Spleen (tissue), 11 donors: ENCODE measurements around the gene TMEM135. TPM values are rescaled to one million over a fixed set of nuclear protein-coding genes. Genes with fewer than 3 reads are reported as not detected.

Experiments used
- DNase-seq: peaks from one replicate; pipeline ENCODE4 v3.0.0-alpha.2; 2020
- H3K27ac ChIP-seq, 8 donors: fragments of 200-600 bp; sonication (generic) in 7 of 8; 1 replicate in 4 of 8; 2 replicates in 4 of 8; pipeline versions ENCODE4 v1.5.0 to v1.8.0; 2016 to 2021; ENCODE audit warnings: inconsistent platforms in 4 of 8, mild to moderate bottlenecking in 4 of 8, moderate library complexity in 1 of 8
- H3K27me3 ChIP-seq, 7 donors: fragments of 200-600 bp; sonication (generic) in 6 of 7; replicated peaks in 1 of 7; 1 replicate in 4 of 7; 2 replicates in 3 of 7; pipeline versions ENCODE4 v1.5.0 to v1.8.0; 2016 to 2021; ENCODE audit warnings: inconsistent platforms in 3 of 7, mild to moderate bottlenecking in 1 of 7
- H3K36me3 ChIP-seq, 6 donors: fragments of 200-600 bp; sonication (generic) in 5 of 6; 1 replicate in 4 of 6; 2 replicates in 2 of 6; pipeline versions ENCODE4 v1.5.0 to v1.8.0; 2016 to 2021; ENCODE audit warnings: inconsistent platforms in 2 of 6
- H3K4me1 ChIP-seq, 6 donors: fragments of 200-600 bp; sonication (generic) in 5 of 6; 1 replicate in 3 of 6; 2 replicates in 3 of 6; pipeline versions ENCODE4 v1.5.0 to v1.8.0; 2016 to 2021; ENCODE audit warnings: inconsistent platforms in 3 of 6
- H3K4me3 ChIP-seq, 8 donors: fragments of 200-600 bp; sonication (generic) in 7 of 8; 1 replicate in 4 of 8; 2 replicates in 4 of 8; pipeline versions ENCODE4 v1.5.0 to v1.8.0; 2016 to 2021; ENCODE audit warnings: inconsistent platforms in 4 of 8, mild to moderate bottlenecking in 4 of 8, moderate library complexity in 2 of 8
- H3K9me3 ChIP-seq, 8 donors: fragments of 200-600 bp; sonication (generic) in 7 of 8; 1 replicate in 4 of 8; 2 replicates in 4 of 8; pipeline versions ENCODE4 v1.5.0 to v1.8.0; 2016 to 2021; ENCODE audit warnings: inconsistent platforms in 4 of 8
- CTCF ChIP-seq, 11 experiments: fragments of 200-600 bp in 7 of 11; fragments of 450-650 bp in 4 of 11; sonication (generic) in 4 of 11; IDR thresholded peaks in 8 of 11; conservative IDR thresholded peaks in 3 of 11; 1 replicate in 7 of 11; 2 replicates in 4 of 11; pipeline versions ENCODE4 v1.4.0 to v1.8.0; 2016 to 2021; ENCODE audit warnings: antibody characterized with exemption in 11 of 11, inconsistent platforms in 4 of 11, mild to moderate bottlenecking in 1 of 11
- POLR2A ChIP-seq, 3 donors: fragments of 450-650 bp; IDR thresholded peaks; one replicate each; pipeline ENCODE4 v1.5.1; 2017; ENCODE audit warnings: antibody characterized with exemption in 3 of 3, mild to moderate bottlenecking in 1 of 3
- POLR2AphosphoS5 ChIP-seq, 3 donors: sonication (generic); formaldehyde crosslinking; IDR thresholded peaks; one replicate each; pipeline ENCODE4 v1.5.1; 2017; ENCODE audit warnings: antibody characterized with exemption in 3 of 3
- WGBS, 5 donors: extraction: QIAGEN DNeasy Blood & Tissue Kit in 3 of 5; methylation state at CpG; one replicate each; pipeline versions ENCODE4 v1.1.5 to v1.1.7; 2013 to 2018; 5-methylcytosine and 5-hydroxymethylcytosine counted together
- intact Hi-C: fragments of 100-400 bp; cut with DNase I; formaldehyde crosslinking; loops from one replicate; pipeline ENCODE4 v1.15.0; 2023; ENCODE audit warnings: low total_unique reads
- polyA plus RNA-seq, 3 donors: library from polyadenylated mRNA; stranded (reverse); fragments of 200-250 nt; gene quantifications; one replicate each; pipeline ENCODE4 v1.2.1, GENCODE V29; 2013
- total RNA-seq, 7 donors: library from RNA; depleted of rRNA in 3 of 7; stranded (reverse); fragments of >200 nt in 3 of 7; fragmentation: NEBNext Ultra II Directional in 4 of 7; extraction: Animal tissue kit (Norgen Biotek cat#: 25700) in 4 of 7; gene quantifications; one replicate each; pipeline versions ENCODE4 v1.1.0 to v1.2.1, GENCODE V29; 2016 to 2021
- donor health status: healthy with polysubstance abuse.
- donor health status: DM: no; HTN: no; CAD: no; lungs with moderate emphysema.
- donor health status: DM: no; HTN: no; CAD: no.
- donor health status: Bipolar disorder and iron deficiency.
- donor health status: healthy.
- donor health status: DM: no; HTN: no; CAD: no.
- donor health status: DM: yes; HTN: yes; CAD: no.

Gene TMEM135
- total and polyA plus RNA-seq, 10 donors: 3.5 to 31.7 (median 20.7) TPM

GRCh38 chr11:87116185-87116584, 78.5 kb downstream of the TMEM135 start:
- WGBS, 5 donors: 92 to 98% (median 96%) methylated on average over 1 of the region's 1 CpG

GRCh38 chr11:87120937-87121336, 83.2 kb downstream of the TMEM135 start:
- 89 to 98% (median 95%) methylated on average over 1 of the region's 1 CpG for WGBS, 5 donors
- no peaks in the 10 kb centered on the region for H3K36me3 ChIP-seq
- intact Hi-C loops: no loop called here
- H3K4me1 ChIP-seq: no peaks in the 10 kb centered on the region
- H3K9me3 ChIP-seq: no peaks in the 10 kb centered on the region
- no peak overlapping the region for H3K4me3 ChIP-seq
- no peak overlapping the region for H3K27ac ChIP-seq
- TF ChIP-seq CTCF (IDR thresholded peaks at IDR 0.05 in 8 of 11, conservative IDR thresholded peaks at IDR 0.05 in 3 of 11): no peak
- TF ChIP-seq POLR2AphosphoS5 (IDR thresholded peaks at IDR 0.05): no peak
- no peak for TF ChIP-seq POLR2A (IDR thresholded peaks at IDR 0.05)
- no peaks in the 10 kb centered on the region for H3K27me3 ChIP-seq
- no peak for DNase-seq

More at GRCh38 chr11:87116185-87116584, 78.5 kb downstream of the TMEM135 start:
- no peaks in the 10 kb centered on the region for H3K36me3 ChIP-seq
- H3K27me3 ChIP-seq: no peaks in the 10 kb centered on the region
- H3K27ac ChIP-seq: no peak overlapping the region
- intact Hi-C loops: no loop called here
- no peak for TF ChIP-seq POLR2A (IDR thresholded peaks at IDR 0.05)
- TF ChIP-seq POLR2AphosphoS5 (IDR thresholded peaks at IDR 0.05): no peak
- TF ChIP-seq CTCF (IDR thresholded peaks at IDR 0.05 in 8 of 11, conservative IDR thresholded peaks at IDR 0.05 in 3 of 11): no peak
- DNase-seq: no peak
- H3K9me3 ChIP-seq: no peaks in the 10 kb centered on the region
- H3K4me1 ChIP-seq: no peaks in the 10 kb centered on the region
- no peak overlapping the region for H3K4me3 ChIP-seq

- WGBS, 5 donors: 93 to 97% (median 96%) methylated on average over 3 of the region's 3 CpGs
- DNase-seq: no peak
- Histone ChIP-seq H3K27me3 (no peaks in the 10 kb centered on the region), H3K4me3 (no peak overlapping the region), H3K27ac (no peak overlapping the region), H3K4me1 (no peaks in the 10 kb centered on the region), H3K9me3 (no peaks in the 10 kb centered on the region), H3K36me3 (no peaks in the 10 kb centered on the region)
- intact Hi-C loops: no loop called here
- no peak for TF ChIP-seq POLR2A (IDR thresholded peaks at IDR 0.05)
- TF ChIP-seq CTCF (IDR thresholded peaks at IDR 0.05 in 8 of 11, conservative IDR thresholded peaks at IDR 0.05 in 3 of 11): no peak
- no peak for TF ChIP-seq POLR2AphosphoS5 (IDR thresholded peaks at IDR 0.05)
Measured at GRCh38 chr11:87122852-87123251, 85.1 kb downstream of the TMEM135 start.

GRCh38 chr11:87125257-87125656, 87.5 kb downstream of the TMEM135 start:
- no peak for DNase-seq
- Histone ChIP-seq H3K4me1 (no peaks in the 10 kb centered on the region), H3K27me3 (no peaks in the 10 kb centered on the region), H3K9me3 (no peaks in the 10 kb centered on the region), H3K27ac (no peak overlapping the region), H3K4me3 (no peak overlapping the region), H3K36me3 (no peaks in the 10 kb centered on the region)
- intact Hi-C loops: no loop called here
- TF ChIP-seq POLR2A (IDR thresholded peaks at IDR 0.05) (no peak), CTCF (IDR thresholded peaks at IDR 0.05 in 8 of 11, conservative IDR thresholded peaks at IDR 0.05 in 3 of 11) (no peak), POLR2AphosphoS5 (IDR thresholded peaks at IDR 0.05) (no peak)
- WGBS, 5 donors: 90 to 96% (median 93%) methylated on average over 2 of the region's 2 CpGs
